ENCODE measurements around the gene DLG2. TPM values are rescaled to one million over a fixed set of nuclear protein-coding genes. Genes with fewer than 3 reads are reported as not detected.

DLG2 gene
- total RNA-seq, 1 donor from 2014 or later = 4.7 TPM

- ATAC-seq = no peak
- no peak for DNase-seq (ENCODE audit: low spot score)
These were observed 1415.2 kb downstream of the DLG2 start for GRCh38 chr11:84211896-84212295.

GRCh38 chr11:84194696-84195095, 1432.4 kb downstream of the DLG2 start:
- DNase-seq (ENCODE audit: low spot score) (no peak), ATAC-seq (no peak)

GRCh38 chr11:84193706-84194105, 1433.4 kb downstream of the DLG2 start:
- no peak for ATAC-seq
- no peak for DNase-seq (ENCODE audit: low spot score)

GRCh38 chr11:84188521-84188920, 1438.6 kb downstream of the DLG2 start:
- ATAC-seq (no peak), DNase-seq (ENCODE audit: low spot score) (no peak)

GRCh38 chr11:84173078-84173477, 1454.1 kb downstream of the DLG2 start:
- DNase-seq (ENCODE audit: low spot score) (no peak), ATAC-seq (no peak)

GRCh38 chr11:84165139-84165538, 1462.0 kb downstream of the DLG2 start:
- ATAC-seq = no peak
- no peak for DNase-seq (ENCODE audit: low spot score)

- no peak for DNase-seq (ENCODE audit: low spot score)
These were observed 1462.4 kb downstream of the DLG2 start for GRCh38 chr11:84164728-84165127.

GRCh38 chr11:84163116-84163515, 1464.0 kb downstream of the DLG2 start:
- ATAC-seq = no peak

More at GRCh38 chr11:84164728-84165127, 1462.4 kb downstream of the DLG2 start:
- ATAC-seq = no peak

GRCh38 chr11:84157639-84158038, 1469.5 kb downstream of the DLG2 start:
- DNase-seq (ENCODE audit: low spot score) = no peak

More at GRCh38 chr11:84163116-84163515, 1464.0 kb downstream of the DLG2 start:
- DNase-seq (ENCODE audit: low spot score) = no peak

GRCh38 chr11:84146826-84147225, 1480.3 kb downstream of the DLG2 start:
- ATAC-seq (no peak), DNase-seq (ENCODE audit: low spot score) (no peak)

More at GRCh38 chr11:84157639-84158038, 1469.5 kb downstream of the DLG2 start:
- ATAC-seq = no peak

GRCh38 chr11:84145616-84146185, 1481.4 kb downstream of the DLG2 start:
- DNase-seq (ENCODE audit: low spot score) (no peak), ATAC-seq (no peak)

GRCh38 chr11:84144531-84144930, 1482.6 kb downstream of the DLG2 start:
- no peak for ATAC-seq
- no peak for DNase-seq (ENCODE audit: low spot score)

- ATAC-seq = no peak
These were observed 1484.7 kb downstream of the DLG2 start for GRCh38 chr11:84142411-84142810.

GRCh38 chr11:84140386-84141169, 1486.6 kb downstream of the DLG2 start:
- no peak for ATAC-seq
- DNase-seq (ENCODE audit: low spot score) = no peak

More at GRCh38 chr11:84142411-84142810, 1484.7 kb downstream of the DLG2 start:
- no peak for DNase-seq (ENCODE audit: low spot score)

- ATAC-seq (no peak), DNase-seq (ENCODE audit: low spot score) (no peak)
These were observed 1489.2 kb downstream of the DLG2 start for GRCh38 chr11:84137960-84138359.

GRCh38 chr11:84137505-84137904, 1489.6 kb downstream of the DLG2 start:
- no peak for DNase-seq (ENCODE audit: low spot score)
- no peak for ATAC-seq

GRCh38 chr11:84136926-84137325, 1490.2 kb downstream of the DLG2 start:
- ATAC-seq (no peak), DNase-seq (ENCODE audit: low spot score) (no peak)

GRCh38 chr11:84130646-84131427, 1496.3 kb downstream of the DLG2 start:
- no peak for ATAC-seq
- no peak for DNase-seq (ENCODE audit: low spot score)

GRCh38 chr11:84129961-84130576, 1497.1 kb downstream of the DLG2 start:
- ATAC-seq = no peak
- DNase-seq (ENCODE audit: low spot score) = no peak

- DNase-seq (ENCODE audit: low spot score) (no peak), ATAC-seq (no peak)
These were observed 1498.3 kb downstream of the DLG2 start for GRCh38 chr11:84128840-84129239.

GRCh38 chr11:84117394-84117793, 1509.8 kb downstream of the DLG2 start:
- DNase-seq (ENCODE audit: low spot score) (no peak), ATAC-seq (no peak)

All from left lobe of liver (tissue), 2 donors.